ENCODE results near the gene UGT2A1.

GRCh38 chr4:69649207-69649606 is 3.8 kb downstream of the UGT2A1 start:
- TF ChIP-seq CTCF (IDR thresholded peaks at IDR 0.05) (no peak), POLR2A (IDR thresholded peaks at IDR 0.05) (no peak)
